Measurements from ENCODE around the gene GPX7.
"Not testable (repeated sequence)": the region's sequence is repeated elsewhere in the genome, so short reads cannot be mapped to it uniquely, and the experiment has no call there.

GPX7 gene

DNA sequence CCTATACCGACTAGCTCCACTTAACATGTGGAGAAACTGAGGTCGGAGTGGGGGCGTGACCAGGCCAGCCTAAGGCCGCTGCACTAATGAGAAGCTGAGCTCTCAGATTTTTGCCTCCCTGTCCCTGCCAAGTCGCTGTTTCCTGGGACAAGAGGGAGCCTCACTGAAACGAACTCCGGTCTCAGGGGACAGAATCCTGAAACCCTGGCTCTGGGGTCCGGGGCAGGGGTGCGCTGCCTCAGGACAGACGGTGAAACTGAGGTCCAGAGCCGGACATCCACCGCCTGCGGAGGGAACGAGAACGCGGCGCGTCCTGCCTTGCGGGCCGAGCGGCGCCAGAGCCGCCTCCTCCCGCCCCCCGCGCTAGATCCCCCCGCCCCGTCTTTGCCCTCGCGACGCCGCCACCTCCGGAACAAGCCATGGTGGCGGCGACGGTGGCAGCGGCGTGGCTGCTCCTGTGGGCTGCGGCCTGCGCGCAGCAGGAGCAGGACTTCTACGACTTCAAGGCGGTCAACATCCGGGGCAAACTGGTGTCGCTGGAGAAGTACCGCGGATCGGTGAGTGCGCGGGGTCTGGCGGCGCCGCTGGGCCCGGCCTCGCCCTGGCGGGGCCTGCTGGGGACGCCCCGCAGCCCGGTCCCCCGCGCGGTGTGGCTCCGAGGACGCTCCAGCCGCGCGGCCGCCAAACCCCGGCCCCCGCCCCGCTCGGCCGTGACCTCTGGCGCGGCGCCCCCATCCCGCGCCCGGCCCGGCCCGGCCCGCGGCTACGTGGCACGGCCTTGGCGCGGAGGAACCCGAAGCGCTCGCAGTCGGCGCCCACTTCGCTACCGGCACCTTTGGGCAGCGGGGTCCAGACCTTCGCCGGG, at the start of gene GPX7:
Gene GPX7, plus strand, starts transcription at position 381 of the 865 bp plus-strand sequence. Its CDS starts 39 bp downstream, at position 420.
- no peak for DNase-seq

GRCh38 chr1:52552505-52553361, 49.4 kb upstream of the GPX7 start, which contains the start of gene TUT4:
TUT4 (minus strand) TSS chr1:52553092; CDS start chr1:52526280, 26,812 bp downstream.
- peak; percentile 49 for DNase-seq

- DNase-seq: peak; percentile 79
These were observed 48.6 kb upstream of the GPX7 start for GRCh38 chr1:52553362-52554266.

GRCh38 chr1:52554267-52554640, 47.9 kb upstream of the GPX7 start:
- DNase-seq: no peak

- no peak for DNase-seq
These were observed 47.4 kb upstream of the GPX7 start for GRCh38 chr1:52554756-52555155.

- no peak for DNase-seq
These were observed 45.4 kb upstream of the GPX7 start for GRCh38 chr1:52556641-52557360.

DNA sequence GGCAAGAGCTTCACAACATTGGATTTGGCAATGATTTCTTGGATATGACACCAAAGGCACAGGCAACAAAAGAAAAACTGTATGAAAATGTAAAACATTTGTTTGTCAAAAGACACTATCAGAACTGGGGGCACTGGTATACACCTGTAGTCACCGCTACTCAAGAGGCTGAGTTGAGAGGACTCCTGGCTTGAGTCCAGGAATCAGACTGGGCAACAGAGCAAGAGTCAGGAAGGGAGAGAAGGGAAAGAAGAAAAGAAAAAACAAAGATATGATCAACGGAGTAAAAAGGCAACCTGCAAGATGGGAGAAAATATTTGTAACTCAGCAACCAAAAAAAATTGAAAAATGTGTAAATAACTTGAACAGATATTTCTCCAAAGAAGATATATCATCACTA, 43.2 kb upstream of the GPX7 start:
- DNase-seq: no peak

- DNase-seq: no peak
These were observed 42.3 kb upstream of the GPX7 start for GRCh38 chr1:52559875-52560274.

GRCh38 chr1:52562766-52563165, 39.4 kb upstream of the GPX7 start:
- DNase-seq: no peak

DNA sequence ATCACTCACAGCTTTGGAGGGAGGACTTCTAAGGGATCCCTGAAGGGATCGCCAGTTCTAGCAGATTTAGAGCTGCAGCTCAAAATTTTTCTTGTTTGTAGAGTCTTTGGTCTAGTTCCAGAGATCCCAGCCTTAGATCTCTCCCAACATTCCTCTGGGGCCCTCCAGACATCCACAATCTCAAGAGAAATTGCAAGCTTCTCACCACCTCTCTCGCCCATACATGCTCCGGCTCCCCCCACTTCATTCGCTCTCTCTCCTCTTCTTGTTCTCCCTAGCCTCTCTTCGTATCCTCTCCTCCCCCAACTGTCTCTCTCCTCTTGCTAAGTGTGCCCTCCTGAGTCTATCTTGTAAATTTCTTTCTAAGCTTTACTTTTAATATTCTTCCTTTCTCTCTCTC, 34.2 kb upstream of the GPX7 start:
- DNase-seq: no peak

DNA sequence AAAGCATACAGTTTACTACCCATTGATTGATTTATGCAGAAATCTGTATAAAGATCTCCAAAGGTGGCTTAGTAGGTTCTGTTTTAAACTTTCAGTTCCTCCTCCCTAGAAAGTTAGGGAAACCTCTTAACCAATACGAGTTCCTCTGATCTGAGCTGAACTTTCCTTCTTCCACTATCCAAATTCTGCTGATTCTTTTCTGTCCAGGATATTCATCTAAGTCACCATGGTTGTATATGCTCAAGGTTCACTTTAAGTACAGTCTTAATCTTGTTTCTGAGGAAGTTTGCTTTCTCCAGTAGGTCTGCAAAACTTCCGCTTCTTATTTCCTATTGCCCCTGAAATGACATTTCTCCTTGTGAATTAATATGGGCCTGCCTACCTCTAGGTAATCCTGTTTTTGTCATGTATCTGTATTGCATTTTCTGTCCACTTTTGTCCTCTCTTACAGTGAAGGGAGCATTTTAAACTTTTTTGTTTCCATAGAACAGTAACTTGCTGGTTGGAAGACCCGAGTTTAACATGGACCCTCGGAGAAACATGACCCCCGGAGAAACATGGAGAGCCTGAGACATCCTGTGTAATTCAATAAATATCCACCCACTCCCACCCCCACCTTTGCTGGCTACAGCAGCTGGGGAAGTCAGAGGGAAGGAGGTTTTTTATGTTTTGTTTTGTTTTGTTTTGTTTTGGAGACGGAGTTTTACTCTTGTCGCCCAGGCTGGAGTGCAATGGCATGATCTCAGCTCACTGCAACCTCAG, 32.5 kb upstream of the GPX7 start:
- DNase-seq: no peak

DNA sequence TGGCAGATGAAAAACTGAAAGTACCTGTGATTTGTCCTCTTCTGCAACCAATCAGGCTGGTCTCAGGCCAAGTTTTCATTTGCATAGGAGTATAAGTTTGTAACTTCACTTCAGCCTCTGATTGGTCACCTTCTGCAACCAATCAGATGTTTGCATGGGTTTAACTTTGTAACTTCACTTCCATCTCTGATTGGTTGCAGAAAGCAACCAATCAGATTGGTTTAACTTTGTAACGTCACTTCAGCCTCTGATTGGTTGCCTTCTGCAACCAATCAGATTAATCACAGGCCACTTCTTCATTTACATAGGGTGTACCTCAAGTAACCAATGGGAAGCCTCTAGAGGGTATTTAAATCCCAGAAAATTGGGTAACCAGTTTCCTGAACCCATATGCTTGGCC, 30.4 kb upstream of the GPX7 start:
- DNase-seq: peak; percentile 52

DNA sequence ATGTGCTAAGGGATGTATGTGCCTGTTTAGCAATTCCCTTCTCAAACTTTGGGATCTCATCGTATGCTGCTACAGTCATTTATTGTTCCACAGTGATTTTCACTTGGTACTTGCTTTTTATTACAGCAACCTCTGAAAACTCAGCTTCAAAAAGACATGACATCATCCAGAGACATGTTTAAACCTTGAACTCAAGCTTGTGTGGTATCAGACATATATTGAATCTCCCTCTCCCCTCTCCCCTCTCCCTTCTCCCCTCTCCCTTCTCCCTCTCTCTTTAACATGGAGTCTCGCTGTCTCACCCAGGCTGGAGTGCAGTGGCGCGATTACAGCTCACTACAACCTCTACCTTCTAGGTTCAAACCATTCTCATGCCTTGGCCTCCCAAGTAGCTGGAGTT, 29.8 kb upstream of the GPX7 start:
- DNase-seq: no peak

DNA sequence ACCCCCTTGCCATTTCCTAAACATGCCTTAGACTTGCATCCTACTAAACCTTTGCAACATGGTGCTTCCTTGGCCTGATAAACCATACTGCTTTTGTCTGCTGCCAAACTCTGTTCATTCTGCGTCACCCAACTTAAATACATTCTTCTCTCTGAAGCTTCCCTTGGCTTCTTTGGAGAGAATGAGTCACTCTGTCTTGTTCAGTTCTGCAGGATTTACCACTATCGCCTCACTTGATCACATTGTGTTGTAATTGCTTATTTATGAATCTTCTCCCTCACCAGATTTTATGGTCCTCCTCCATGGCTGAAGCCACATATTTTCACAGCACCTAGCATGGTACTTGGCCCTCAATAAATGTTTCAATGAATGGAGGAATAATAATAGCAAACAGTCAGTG, 27.6 kb upstream of the GPX7 start:
- peak; percentile 94 for DNase-seq

DNA sequence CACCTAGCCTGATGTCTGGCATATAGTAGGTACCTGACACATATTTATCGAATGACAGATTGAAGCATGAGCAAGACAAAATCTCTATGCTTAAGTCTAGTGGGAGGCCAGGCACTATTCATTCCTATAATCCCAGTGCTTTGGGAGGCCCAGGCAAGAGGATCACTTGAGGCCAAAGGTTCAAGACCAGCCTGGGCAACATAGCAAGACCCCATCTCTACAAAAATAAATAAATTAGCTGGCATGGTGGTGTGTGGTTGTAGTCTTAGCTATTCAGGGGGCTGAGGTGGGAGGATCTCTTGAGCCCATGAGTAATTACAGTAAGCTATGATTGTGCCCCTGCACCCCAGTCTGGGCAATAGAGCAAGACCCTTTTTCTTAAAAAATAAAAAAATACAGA, 26.1 kb upstream of the GPX7 start:
- DNase-seq: no peak

- not testable (repeated sequence) for DNase-seq
These were observed 24.1 kb upstream of the GPX7 start for GRCh38 chr1:52578066-52578465.

DNA sequence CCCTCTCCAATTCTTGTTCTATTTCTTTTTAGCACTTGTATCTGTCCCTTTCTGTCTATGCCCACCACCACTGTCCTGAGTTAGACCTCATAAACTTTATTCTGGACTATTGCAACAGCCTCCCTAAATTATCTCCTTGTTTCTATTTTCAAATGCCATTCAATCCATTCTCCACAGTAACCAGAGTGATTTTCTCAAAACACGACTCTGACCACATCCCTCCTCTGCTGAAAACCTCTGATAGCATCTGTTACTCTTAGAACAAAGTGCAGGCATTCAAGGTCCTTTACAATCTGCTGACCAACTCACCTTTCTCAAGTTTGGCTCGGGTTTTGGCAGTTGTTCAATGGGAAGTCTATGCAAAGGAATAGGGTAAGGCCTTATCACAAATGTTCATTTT, 22.8 kb upstream of the GPX7 start:
- peak; percentile 21 for DNase-seq

DNA sequence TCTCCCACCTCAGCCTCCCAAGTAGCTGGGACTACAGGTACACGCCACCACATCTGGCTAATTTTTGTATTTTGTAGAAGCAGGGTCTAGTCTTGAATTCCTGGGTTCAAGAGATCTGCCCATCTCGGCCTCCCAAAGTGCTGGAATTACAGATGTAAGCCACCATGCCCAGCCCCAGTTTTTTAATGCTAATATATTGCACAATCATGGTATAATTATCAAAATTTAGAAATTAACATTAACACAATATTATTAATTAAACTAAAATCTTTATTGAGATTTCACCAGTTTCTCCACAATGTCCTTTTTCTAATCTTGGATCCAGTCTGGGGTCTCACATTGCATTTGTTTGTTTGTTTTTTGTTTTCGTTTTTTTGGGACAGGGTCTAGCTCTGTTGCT, 21.9 kb upstream of the GPX7 start:
- DNase-seq: no peak

DNA sequence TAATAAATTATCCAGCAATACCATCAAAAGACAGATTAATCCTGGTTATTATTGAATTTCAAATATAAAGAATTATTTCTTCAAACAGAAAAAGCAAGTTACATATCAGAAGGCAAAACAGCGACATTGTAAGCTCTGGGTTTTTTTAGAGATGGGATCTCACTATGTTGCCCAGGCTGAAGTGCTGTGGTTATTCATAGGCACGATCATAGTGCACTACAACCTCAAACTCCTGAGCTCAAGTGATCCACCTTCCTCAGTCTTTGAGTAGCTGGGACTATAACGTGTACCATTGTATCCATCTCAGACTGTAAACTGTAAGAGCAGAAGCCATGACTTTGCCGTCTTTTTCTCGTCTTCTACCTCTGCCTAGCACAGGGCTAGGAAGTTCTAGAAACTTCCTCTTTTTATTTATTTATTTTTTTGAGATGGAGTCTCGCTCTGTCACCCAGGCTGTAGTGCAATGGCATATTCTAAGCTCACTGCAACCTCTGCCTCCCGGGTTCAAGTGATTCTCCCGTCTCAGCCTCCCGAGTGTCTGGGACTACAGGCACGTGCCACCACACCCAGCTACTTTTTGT, 20.0 kb upstream of the GPX7 start:
- no peak for DNase-seq

DNA sequence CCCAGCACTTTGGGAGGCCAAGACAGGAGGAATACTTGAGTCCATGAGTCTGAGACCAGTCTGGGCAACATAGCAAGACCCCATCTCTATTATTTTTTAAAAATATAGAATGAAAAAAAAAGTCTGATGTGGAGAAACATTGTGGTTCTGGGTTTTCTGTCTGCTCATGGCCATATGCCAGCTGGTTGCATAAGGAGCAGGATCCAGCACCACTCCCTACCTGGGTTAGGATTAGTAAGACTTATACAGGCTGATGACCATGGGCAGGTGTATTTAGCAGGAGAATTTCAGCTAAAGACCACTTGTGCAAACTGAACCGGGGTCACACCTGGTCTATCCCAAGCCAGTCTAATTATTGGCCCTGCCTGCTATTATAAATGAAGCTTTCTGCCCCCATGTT, 16.7 kb upstream of the GPX7 start:
- no peak for DNase-seq

GRCh38 chr1:52588027-52588426, 14.1 kb upstream of the GPX7 start:
- DNase-seq: no peak
